ENCODE results near the gene CHMP5.
A peak's percentile ranks its signal among the peaks of the same experiment; 100 is the strongest.

The CHMP5 gene

GRCh38 chr9:33264003-33264472 is 811 bp upstream of the CHMP5 start:
- ChIA-PET CTCF (interaction anchor here (0.9 to 3.1 kb wide), 3 partner anchors 11 to 206 kb away, joined by 3 to 12 read pairs (median 3); no protein-coding TSS in a partner anchor), POLR2A (interaction anchor here (1.0 to 1.4 kb wide), 2 partner anchors 188 to 239 kb away, joined by 4 to 5 read pairs; partner anchors contain the start of genes DNAJA1 and SMU1)
- no peak for DNase-seq (ENCODE audit: low read depth, low spot score)
- peak overlapping the region; percentile 97 for H3K4me3 ChIP-seq (ENCODE audit: low read depth, low read length)
- TF ChIP-seq CTCF (IDR thresholded peaks at IDR 0.05; ENCODE audit: insufficient read depth, low read length, missing control alignments), result no peak

GRCh38 chr9:33265211-33265865 is 489 bp downstream of the CHMP5 start:
- ChIA-PET CTCF (interaction anchor here (1.2 to 1.9 kb wide), 3 partner anchors 8 to 202 kb away, joined by 3 to 6 read pairs (median 4); no protein-coding TSS in a partner anchor), POLR2A (no interaction called here)
- peak overlapping the region; percentile 99 for H3K4me3 ChIP-seq (ENCODE audit: low read depth, low read length)
- DNase-seq (ENCODE audit: low read depth, low spot score), result no peak
- TF ChIP-seq CTCF (IDR thresholded peaks at IDR 0.05; ENCODE audit: insufficient read depth, low read length, missing control alignments), result no peak

- TF ChIP-seq CTCF (IDR thresholded peaks at IDR 0.05; ENCODE audit: insufficient read depth, low read length, missing control alignments), result no peak
- ChIA-PET POLR2A (no interaction called here), CTCF (no interaction called here)
- no peak overlapping the region for H3K4me3 ChIP-seq (ENCODE audit: low read depth, low read length)
- DNase-seq (ENCODE audit: low read depth, low spot score), result no peak
Measured at GRCh38 chr9:33267151-33267767, 2.4 kb downstream of the CHMP5 start.

GRCh38 chr9:33270146-33270545 is 5.3 kb downstream of the CHMP5 start:
- H3K4me3 ChIP-seq (ENCODE audit: low read depth, low read length), result no peak overlapping the region
- ChIA-PET CTCF (no interaction called here), POLR2A (no interaction called here)
- no peak for TF ChIP-seq CTCF (IDR thresholded peaks at IDR 0.05; ENCODE audit: insufficient read depth, low read length, missing control alignments)
- DNase-seq (ENCODE audit: low read depth, low spot score), result no peak

- CTCF ChIA-PET, result interaction anchor here (2.3 to 3.6 kb wide), 2 partner anchors 13 to 143 kb away, joined by 8 to 37 read pairs; no protein-coding TSS in a partner anchor
- TF ChIP-seq CTCF (IDR thresholded peaks at IDR 0.05; ENCODE audit: insufficient read depth, low read length, missing control alignments), result no peak
- POLR2A ChIA-PET, result no interaction called here
- no peak overlapping the region for H3K4me3 ChIP-seq (ENCODE audit: low read depth, low read length)
- no peak for DNase-seq (ENCODE audit: low read depth, low spot score)
Measured at GRCh38 chr9:33272061-33272460, 7.2 kb downstream of the CHMP5 start.

GRCh38 chr9:33273266-33273971 is 8.6 kb downstream of the CHMP5 start:
- ChIA-PET CTCF (interaction anchor here (1.1 to 3.6 kb wide), 4 partner anchors 8 to 193 kb away, joined by 4 to 37 read pairs (median 6); partner anchors contain the start of genes BAG1 and CHMP5), POLR2A (interaction anchor here (0.6 kb wide), 1 partner anchor 45 kb away, joined by 4 read pairs; no protein-coding TSS in a partner anchor)
- DNase-seq (ENCODE audit: low read depth, low spot score), result no peak
- no peak for TF ChIP-seq CTCF (IDR thresholded peaks at IDR 0.05; ENCODE audit: insufficient read depth, low read length, missing control alignments)
- no peak overlapping the region for H3K4me3 ChIP-seq (ENCODE audit: low read depth, low read length)

Measured in AG04449 (cell line).